ENCODE data around the gene MORN5. TPM values are rescaled to one million over a fixed set of nuclear protein-coding genes. Genes with fewer than 3 reads are reported as not detected.

The MORN5 gene
- total and polyA plus RNA-seq, 10 of the 15 experiments (the other 5 are each of a cell fraction or from before 2014, with no cell fraction given), result not detected

GRCh38 chr9:122221183-122221811, 61.6 kb downstream of the MORN5 start:
- intact Hi-C loops (cut with micrococcal nuclease; ENCODE audit: unreplicated experiment) (no loop called here), in situ Hi-C loops (cut with MboI) (no loop called here)
- Histone ChIP-seq H3K36me3 (ENCODE audit: control insufficient read depth in 2 of 2, insufficient read depth in 2 of 2, low read length in 1 of 2) (no peaks in the 10 kb centered on the region), H3K4me1 (ENCODE audit: control insufficient read depth, insufficient read depth, low read length) (no peaks in the 10 kb centered on the region), H3K9ac (ENCODE audit: control insufficient read depth, insufficient read depth, low read length) (no peak overlapping the region), H4K20me1 (ENCODE audit: control insufficient read depth, insufficient read depth) (0 out of 2 replicates have a peak, but pooled peaks cover 3% of the 10 kb centered on the region), H2AFZ (ENCODE audit: control insufficient read depth, low read depth, low read length) (no peak overlapping the region), H3K9me3 (replicated peaks; ENCODE audit: control insufficient read depth, insufficient read depth, low read length) (no peaks in the 10 kb centered on the region; the same call in 2 of the 3 replicates), H3K79me2 (ENCODE audit: control insufficient read depth, insufficient read depth, low read length) (no peaks in the 10 kb centered on the region), H3K27me3 (replicated peaks in 1 of 2; ENCODE audit: control insufficient read depth in 2 of 2, insufficient read depth in 2 of 2, low read length in 1 of 2) (peaks cover 18 to 21% of the 10 kb centered on the region in 2 experiments), H3K27ac (ENCODE audit: control insufficient read depth, insufficient read depth) (no peak overlapping the region), H3K4me2 (ENCODE audit: control insufficient read depth, insufficient read depth) (no peak overlapping the region), H3K4me3 (no peak overlapping the region)
- no peak for TF ChIP-seq SRF (IDR thresholded peaks at IDR 0.05; ENCODE audit: low read depth in 2 of 2, low read length in 2 of 2)
- TF ChIP-seq, protein P1, sequence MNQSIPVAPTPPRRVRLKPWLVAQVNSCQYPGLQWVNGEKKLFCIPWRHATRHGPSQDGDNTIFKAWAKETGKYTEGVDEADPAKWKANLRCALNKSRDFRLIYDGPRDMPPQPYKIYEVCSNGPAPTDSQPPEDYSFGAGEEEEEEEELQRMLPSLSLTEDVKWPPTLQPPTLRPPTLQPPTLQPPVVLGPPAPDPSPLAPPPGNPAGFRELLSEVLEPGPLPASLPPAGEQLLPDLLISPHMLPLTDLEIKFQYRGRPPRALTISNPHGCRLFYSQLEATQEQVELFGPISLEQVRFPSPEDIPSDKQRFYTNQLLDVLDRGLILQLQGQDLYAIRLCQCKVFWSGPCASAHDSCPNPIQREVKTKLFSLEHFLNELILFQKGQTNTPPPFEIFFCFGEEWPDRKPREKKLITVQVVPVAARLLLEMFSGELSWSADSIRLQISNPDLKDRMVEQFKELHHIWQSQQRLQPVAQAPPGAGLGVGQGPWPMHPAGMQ (IDR thresholded peaks at IDR 0.05; ENCODE audit: borderline replicate concordance), result no peak
- no peak for TF ChIP-seq SREBF1 (IDR thresholded peaks at IDR 0.05; ENCODE audit: low read length)
- BruUV-seq (replicated peaks), result no TSS peak
- no peak for ATAC-seq
- POLR2A ChIA-PET, result no interaction called here
- WGBS (ENCODE audit: insufficient coverage, insufficient replicate concordance, low lambda C conversion rate, missing lambda C conversion rate), result 24% methylated on average over 14 of the region's 27 CpGs
- DNase-seq (ENCODE audit: low read depth, low spot score), result no peak
- SMC1A ChIA-PET (ENCODE audit: uncharacterized antibody, unreplicated experiment), result interaction anchor here (0.6 kb wide), 1 partner anchor 12 kb away, joined by 3 read pairs; no protein-coding TSS in a partner anchor
- RAD21 ChIA-PET (ENCODE audit: unreplicated experiment), result no interaction called here
- CTCF ChIA-PET, result no interaction called here
- no peak for FAIRE-seq

DNA sequence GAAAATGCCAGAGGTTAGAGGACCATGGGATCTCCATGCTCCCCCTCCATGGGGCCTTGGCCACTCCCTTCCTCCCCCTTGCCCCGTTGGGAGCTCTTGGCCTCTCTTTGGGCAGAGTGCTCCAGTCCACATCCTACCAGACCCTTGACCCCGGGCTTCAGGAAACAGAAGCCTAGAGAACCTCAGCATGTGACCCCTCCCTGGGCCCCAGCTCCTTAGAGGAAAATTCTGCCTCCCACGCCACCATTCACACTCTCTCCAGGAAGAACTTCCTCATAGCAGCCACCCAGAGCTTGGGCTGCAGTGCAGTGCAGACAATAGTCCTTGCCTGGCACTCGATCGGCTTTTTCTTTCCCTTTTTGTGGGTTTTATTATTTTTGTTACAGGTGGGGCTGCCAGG, 63.1 kb downstream of the MORN5 start:
- in situ Hi-C loops (cut with MboI) (no loop called here), intact Hi-C loops (cut with micrococcal nuclease; ENCODE audit: unreplicated experiment) (no loop called here)
- BruUV-seq (replicated peaks), result no TSS peak
- no peak overlapping the region for H2AFZ ChIP-seq (ENCODE audit: control insufficient read depth, low read depth, low read length)
- no peaks in the 10 kb centered on the region; the same call in 2 of the 3 replicates for H3K9me3 ChIP-seq (replicated peaks; ENCODE audit: control insufficient read depth, insufficient read depth, low read length)
- no peak overlapping the region for H3K27ac ChIP-seq (ENCODE audit: control insufficient read depth, insufficient read depth)
- 10% methylated on average over 5 of the region's 5 CpGs for WGBS (ENCODE audit: insufficient coverage, insufficient replicate concordance, low lambda C conversion rate, missing lambda C conversion rate)
- H4K20me1 ChIP-seq (ENCODE audit: control insufficient read depth, insufficient read depth), result 0 out of 2 replicates have a peak, but pooled peaks cover 3% of the 10 kb centered on the region
- DNase-seq (ENCODE audit: low read depth, low spot score) (no peak), ATAC-seq (no peak), FAIRE-seq (no peak)
- H3K27me3 ChIP-seq (replicated peaks in 1 of 2; ENCODE audit: control insufficient read depth in 2 of 2, insufficient read depth in 2 of 2, low read length in 1 of 2), result peaks cover 18 to 25% of the 10 kb centered on the region in 2 experiments
- H3K36me3 ChIP-seq (ENCODE audit: control insufficient read depth in 2 of 2, insufficient read depth in 2 of 2, low read length in 1 of 2), result no peaks in the 10 kb centered on the region
- TF ChIP-seq TCF12 (IDR thresholded peaks at IDR 0.05; ENCODE audit: low read depth, low read length) (no peak), ZZZ3 (IDR thresholded peaks at IDR 0.05; ENCODE audit: control insufficient read depth, insufficient read length, low read depth) (no peak), CEBPB (IDR thresholded peaks at IDR 0.05; ENCODE audit: borderline replicate concordance in 1 of 2, low read depth in 2 of 2, low read length in 2 of 2) (no peak), SPI1 (IDR thresholded peaks at IDR 0.05; ENCODE audit: borderline replicate concordance, insufficient read depth, low read depth, low read length) (no peak), BMI1 (IDR thresholded peaks at IDR 0.05; ENCODE audit: borderline replicate concordance) (no peak), SP1 (IDR thresholded peaks at IDR 0.05; ENCODE audit: low read depth, low read length) (no peak)
- TF ChIP-seq, protein P2, sequence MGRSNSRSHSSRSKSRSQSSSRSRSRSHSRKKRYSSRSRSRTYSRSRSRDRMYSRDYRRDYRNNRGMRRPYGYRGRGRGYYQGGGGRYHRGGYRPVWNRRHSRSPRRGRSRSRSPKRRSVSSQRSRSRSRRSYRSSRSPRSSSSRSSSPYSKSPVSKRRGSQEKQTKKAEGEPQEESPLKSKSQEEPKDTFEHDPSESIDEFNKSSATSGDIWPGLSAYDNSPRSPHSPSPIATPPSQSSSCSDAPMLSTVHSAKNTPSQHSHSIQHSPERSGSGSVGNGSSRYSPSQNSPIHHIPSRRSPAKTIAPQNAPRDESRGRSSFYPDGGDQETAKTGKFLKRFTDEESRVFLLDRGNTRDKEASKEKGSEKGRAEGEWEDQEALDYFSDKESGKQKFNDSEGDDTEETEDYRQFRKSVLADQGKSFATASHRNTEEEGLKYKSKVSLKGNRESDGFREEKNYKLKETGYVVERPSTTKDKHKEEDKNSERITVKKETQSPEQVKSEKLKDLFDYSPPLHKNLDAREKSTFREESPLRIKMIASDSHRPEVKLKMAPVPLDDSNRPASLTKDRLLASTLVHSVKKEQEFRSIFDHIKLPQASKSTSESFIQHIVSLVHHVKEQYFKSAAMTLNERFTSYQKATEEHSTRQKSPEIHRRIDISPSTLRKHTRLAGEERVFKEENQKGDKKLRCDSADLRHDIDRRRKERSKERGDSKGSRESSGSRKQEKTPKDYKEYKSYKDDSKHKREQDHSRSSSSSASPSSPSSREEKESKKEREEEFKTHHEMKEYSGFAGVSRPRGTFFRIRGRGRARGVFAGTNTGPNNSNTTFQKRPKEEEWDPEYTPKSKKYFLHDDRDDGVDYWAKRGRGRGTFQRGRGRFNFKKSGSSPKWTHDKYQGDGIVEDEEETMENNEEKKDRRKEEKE (IDR thresholded peaks at IDR 0.05), result no peak
- TF ChIP-seq, protein P3, sequence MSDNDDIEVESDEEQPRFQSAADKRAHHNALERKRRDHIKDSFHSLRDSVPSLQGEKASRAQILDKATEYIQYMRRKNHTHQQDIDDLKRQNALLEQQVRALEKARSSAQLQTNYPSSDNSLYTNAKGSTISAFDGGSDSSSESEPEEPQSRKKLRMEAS (IDR thresholded peaks at IDR 0.05; ENCODE audit: low read depth, low read length), result no peak
- no peaks in the 10 kb centered on the region for H3K4me1 ChIP-seq (ENCODE audit: control insufficient read depth, insufficient read depth, low read length)
- no peaks in the 10 kb centered on the region for H3K79me2 ChIP-seq (ENCODE audit: control insufficient read depth, insufficient read depth, low read length)
- H3K4me3 ChIP-seq, result no peak overlapping the region
- no peak overlapping the region for H3K4me2 ChIP-seq (ENCODE audit: control insufficient read depth, insufficient read depth)
- ChIA-PET SMC1A (ENCODE audit: uncharacterized antibody, unreplicated experiment) (no interaction called here), POLR2A (no interaction called here), RAD21 (ENCODE audit: unreplicated experiment) (no interaction called here), CTCF (interaction anchor here (0.6 kb wide), 1 partner anchor 641 kb away, joined by 3 read pairs; no protein-coding TSS in a partner anchor)
- H3K9ac ChIP-seq (ENCODE audit: control insufficient read depth, insufficient read depth, low read length), result no peak overlapping the region

All from GM12878 (cell line).